ENCODE results near the gene TEP1. TPM values are rescaled to one million over a fixed set of nuclear protein-coding genes. Genes with fewer than 3 reads are reported as not detected.

TEP1 gene
- total RNA-seq, 1 experiment from 2014 or later = 17.1 TPM

DNA sequence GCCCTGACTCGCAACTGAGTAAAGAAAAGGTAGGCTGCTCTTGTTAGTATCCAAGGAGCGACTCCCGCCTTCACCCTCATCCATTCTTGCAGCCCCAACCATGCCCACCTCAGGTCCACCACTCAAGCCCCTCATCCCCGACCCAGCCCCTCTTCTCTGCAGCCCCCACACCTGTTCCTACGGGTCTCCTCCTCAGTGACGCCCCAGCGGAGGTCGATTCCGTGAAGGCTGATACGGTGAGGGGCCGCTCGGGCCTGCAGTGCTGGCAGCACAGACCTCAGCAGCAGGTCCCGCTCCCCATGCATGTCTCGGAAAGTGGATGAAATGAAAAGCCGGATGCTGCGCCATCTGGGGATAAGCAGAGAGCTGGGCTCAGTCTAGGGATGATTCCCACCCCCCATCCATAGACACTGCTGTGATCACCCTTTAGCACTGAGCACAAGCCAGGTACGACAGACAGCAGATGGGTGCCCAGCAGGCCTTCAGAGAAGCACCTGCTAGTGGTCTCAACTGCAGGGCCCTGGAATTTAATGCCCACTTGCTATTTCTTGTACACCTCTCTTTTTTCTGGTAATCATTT, 26.9 kb downstream of the TEP1 start:
- no peak for DNase-seq (ENCODE audit: low read depth, low spot score)
- CTCF ChIA-PET = no interaction called here
- no peaks in the 10 kb centered on the region for H3K4me1 ChIP-seq (ENCODE audit: control insufficient read depth, insufficient read depth, low read length)
- intact Hi-C loops (cut with micrococcal nuclease; ENCODE audit: unreplicated experiment) (no loop called here), in situ Hi-C loops (cut with HindIII; ENCODE audit: low pct_unique_long_range_greater_than_20kb, low sequenced_read_pairs) (no loop called here)
- peaks cover 7% of the 10 kb centered on the region for H3K36me3 ChIP-seq (ENCODE audit: control insufficient read depth, insufficient read depth, low read length)
- no peak overlapping the region for H3K27ac ChIP-seq (ENCODE audit: low read length)
- ATAC-seq = no peak
- H3K9me3 ChIP-seq (ENCODE audit: control insufficient read depth, insufficient read depth, low read depth, low read length) = no peaks in the 10 kb centered on the region
- POLR2A ChIA-PET = interaction anchor here (0.7 kb wide), 1 partner anchor 10 kb away, joined by 3 read pairs; no protein-coding TSS in a partner anchor
- no TSS peak for BruUV-seq (replicated peaks)
- H3K4me3 ChIP-seq (ENCODE audit: low read depth in 2 of 2, low read length in 2 of 2) = no peak overlapping the region
- TF ChIP-seq POLR2AphosphoS5 (IDR thresholded peaks at IDR 0.05; ENCODE audit: low read depth, low read length) (no peak), SIN3A (IDR thresholded peaks at IDR 0.05; ENCODE audit: borderline replicate concordance, insufficient read depth, low read depth, low read length) (no peak), TCF7L2 (IDR thresholded peaks at IDR 0.05; ENCODE audit: low read depth, low read length) (no peak)
- TF ChIP-seq, protein P1, sequence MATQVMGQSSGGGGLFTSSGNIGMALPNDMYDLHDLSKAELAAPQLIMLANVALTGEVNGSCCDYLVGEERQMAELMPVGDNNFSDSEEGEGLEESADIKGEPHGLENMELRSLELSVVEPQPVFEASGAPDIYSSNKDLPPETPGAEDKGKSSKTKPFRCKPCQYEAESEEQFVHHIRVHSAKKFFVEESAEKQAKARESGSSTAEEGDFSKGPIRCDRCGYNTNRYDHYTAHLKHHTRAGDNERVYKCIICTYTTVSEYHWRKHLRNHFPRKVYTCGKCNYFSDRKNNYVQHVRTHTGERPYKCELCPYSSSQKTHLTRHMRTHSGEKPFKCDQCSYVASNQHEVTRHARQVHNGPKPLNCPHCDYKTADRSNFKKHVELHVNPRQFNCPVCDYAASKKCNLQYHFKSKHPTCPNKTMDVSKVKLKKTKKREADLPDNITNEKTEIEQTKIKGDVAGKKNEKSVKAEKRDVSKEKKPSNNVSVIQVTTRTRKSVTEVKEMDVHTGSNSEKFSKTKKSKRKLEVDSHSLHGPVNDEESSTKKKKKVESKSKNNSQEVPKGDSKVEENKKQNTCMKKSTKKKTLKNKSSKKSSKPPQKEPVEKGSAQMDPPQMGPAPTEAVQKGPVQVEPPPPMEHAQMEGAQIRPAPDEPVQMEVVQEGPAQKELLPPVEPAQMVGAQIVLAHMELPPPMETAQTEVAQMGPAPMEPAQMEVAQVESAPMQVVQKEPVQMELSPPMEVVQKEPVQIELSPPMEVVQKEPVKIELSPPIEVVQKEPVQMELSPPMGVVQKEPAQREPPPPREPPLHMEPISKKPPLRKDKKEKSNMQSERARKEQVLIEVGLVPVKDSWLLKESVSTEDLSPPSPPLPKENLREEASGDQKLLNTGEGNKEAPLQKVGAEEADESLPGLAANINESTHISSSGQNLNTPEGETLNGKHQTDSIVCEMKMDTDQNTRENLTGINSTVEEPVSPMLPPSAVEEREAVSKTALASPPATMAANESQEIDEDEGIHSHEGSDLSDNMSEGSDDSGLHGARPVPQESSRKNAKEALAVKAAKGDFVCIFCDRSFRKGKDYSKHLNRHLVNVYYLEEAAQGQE (IDR thresholded peaks at IDR 0.05; ENCODE audit: insufficient read depth in 1 of 2, low read depth in 2 of 2, low read length in 1 of 2) = no peak
- TF ChIP-seq, protein P2, sequence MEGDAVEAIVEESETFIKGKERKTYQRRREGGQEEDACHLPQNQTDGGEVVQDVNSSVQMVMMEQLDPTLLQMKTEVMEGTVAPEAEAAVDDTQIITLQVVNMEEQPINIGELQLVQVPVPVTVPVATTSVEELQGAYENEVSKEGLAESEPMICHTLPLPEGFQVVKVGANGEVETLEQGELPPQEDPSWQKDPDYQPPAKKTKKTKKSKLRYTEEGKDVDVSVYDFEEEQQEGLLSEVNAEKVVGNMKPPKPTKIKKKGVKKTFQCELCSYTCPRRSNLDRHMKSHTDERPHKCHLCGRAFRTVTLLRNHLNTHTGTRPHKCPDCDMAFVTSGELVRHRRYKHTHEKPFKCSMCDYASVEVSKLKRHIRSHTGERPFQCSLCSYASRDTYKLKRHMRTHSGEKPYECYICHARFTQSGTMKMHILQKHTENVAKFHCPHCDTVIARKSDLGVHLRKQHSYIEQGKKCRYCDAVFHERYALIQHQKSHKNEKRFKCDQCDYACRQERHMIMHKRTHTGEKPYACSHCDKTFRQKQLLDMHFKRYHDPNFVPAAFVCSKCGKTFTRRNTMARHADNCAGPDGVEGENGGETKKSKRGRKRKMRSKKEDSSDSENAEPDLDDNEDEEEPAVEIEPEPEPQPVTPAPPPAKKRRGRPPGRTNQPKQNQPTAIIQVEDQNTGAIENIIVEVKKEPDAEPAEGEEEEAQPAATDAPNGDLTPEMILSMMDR (IDR thresholded peaks at IDR 0.05) = no peak
- H3K27me3 ChIP-seq (ENCODE audit: control insufficient read depth, insufficient read depth, low read length) = no peaks in the 10 kb centered on the region

DNA sequence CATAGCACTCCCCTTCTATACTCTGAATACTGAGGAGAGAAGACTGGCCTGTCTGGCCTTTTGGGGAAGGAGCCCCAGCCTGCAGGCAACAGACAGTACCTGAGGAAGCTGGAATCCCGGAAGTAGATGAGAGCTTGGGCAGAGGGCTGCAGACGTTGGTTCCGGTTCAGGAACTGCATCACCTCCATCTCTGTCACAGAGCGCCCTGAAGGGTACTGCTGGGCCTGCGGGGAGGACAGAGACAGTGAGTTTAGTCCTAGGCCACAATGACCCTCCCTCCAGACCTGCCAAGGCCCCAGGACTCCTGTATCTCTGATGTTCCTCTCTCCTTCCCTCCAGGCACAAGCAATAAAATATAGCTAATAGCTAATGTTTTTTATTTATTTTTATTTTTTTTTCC, 28.4 kb downstream of the TEP1 start:
- intact Hi-C loops (cut with micrococcal nuclease; ENCODE audit: unreplicated experiment) (no loop called here), in situ Hi-C loops (cut with HindIII; ENCODE audit: low pct_unique_long_range_greater_than_20kb, low sequenced_read_pairs) (no loop called here)
- ATAC-seq = no peak
- BruUV-seq (replicated peaks) = no TSS peak
- Histone ChIP-seq H3K27ac (ENCODE audit: low read length) (no peak overlapping the region), H3K4me1 (ENCODE audit: control insufficient read depth, insufficient read depth, low read length) (no peaks in the 10 kb centered on the region), H3K4me3 (ENCODE audit: low read depth in 2 of 2, low read length in 2 of 2) (no peak overlapping the region), H3K9me3 (ENCODE audit: control insufficient read depth, insufficient read depth, low read depth, low read length) (no peaks in the 10 kb centered on the region), H3K36me3 (ENCODE audit: control insufficient read depth, insufficient read depth, low read length) (peaks cover 4% of the 10 kb centered on the region), H3K27me3 (ENCODE audit: control insufficient read depth, insufficient read depth, low read length) (no peaks in the 10 kb centered on the region)
- CTCF ChIA-PET = no interaction called here
- DNase-seq (ENCODE audit: low read depth, low spot score) = no peak
- TF ChIP-seq POLR2AphosphoS5 (IDR thresholded peaks at IDR 0.05; ENCODE audit: low read depth, low read length) (no peak), TCF7L2 (IDR thresholded peaks at IDR 0.05; ENCODE audit: low read depth, low read length) (no peak), SIN3A (IDR thresholded peaks at IDR 0.05; ENCODE audit: borderline replicate concordance, insufficient read depth, low read depth, low read length) (no peak)
- TF ChIP-seq, protein P2 (IDR thresholded peaks at IDR 0.05) = no peak
- TF ChIP-seq, protein P1 (IDR thresholded peaks at IDR 0.05; ENCODE audit: insufficient read depth in 1 of 2, low read depth in 2 of 2, low read length in 1 of 2) = no peak
- POLR2A ChIA-PET = no interaction called here
